Urinary bladder (tissue), 4 donors: Measurements from ENCODE around the gene PDE12. TPM values are rescaled to one million over a fixed set of nuclear protein-coding genes. Genes with fewer than 3 reads are reported as not detected.
"Not testable (repeated sequence)": the region's sequence is repeated elsewhere in the genome, so short reads cannot be mapped to it uniquely, and the experiment has no call there.

Source experiments
- DNase-seq: peaks from one replicate; pipeline ENCODE4 v3.0.0-alpha.2; 2015; ENCODE audit errors: extremely low spot score
- H3K27ac ChIP-seq: one replicate; pipeline ENCODE4 v1.5.1; 2013; ENCODE audit warnings: low read depth, mild to moderate bottlenecking, moderate library complexity
- H3K36me3 ChIP-seq: one replicate; pipeline ENCODE4 v1.6.1; 2013; ENCODE audit warnings: mild to moderate bottlenecking, moderate library complexity; ENCODE audit not compliant: insufficient read depth
- H3K4me1 ChIP-seq: one replicate; pipeline ENCODE4 v1.6.1; 2013; ENCODE audit warnings: mild to moderate bottlenecking, moderate library complexity; ENCODE audit not compliant: insufficient read depth
- H3K4me3 ChIP-seq: one replicate; pipeline ENCODE4 v1.5.1; 2013; ENCODE audit warnings: low read depth, low read length
- WGBS: extraction: QIAGEN DNeasy Blood & Tissue Kit; methylation state at CpG from one replicate; pipeline ENCODE4 v1.1.7; 2013; 5-methylcytosine and 5-hydroxymethylcytosine counted together
- polyA plus RNA-seq: library from polyadenylated mRNA; stranded (reverse); fragments of 200-250 nt; gene quantifications from one replicate; pipeline ENCODE4 v1.2.3, GENCODE V29; 2013
- small RNA-seq: library from RNA; depleted of rRNA; stranded (forward); fragments of <200 nt; gene quantifications from one replicate; pipeline ENCODE3, GENCODE V24; 2014
- total RNA-seq: library from RNA; depleted of rRNA; stranded (reverse); fragments of >200 nt; gene quantifications from one replicate; pipeline ENCODE4 v1.2.3, GENCODE V29; 2014
- donor health status: healthy with polysubstance abuse.
- donor health status: healthy.

The PDE12 gene
- total and polyA plus RNA-seq, 2 donors, result 9.4 to 10.2 TPM

DNA sequence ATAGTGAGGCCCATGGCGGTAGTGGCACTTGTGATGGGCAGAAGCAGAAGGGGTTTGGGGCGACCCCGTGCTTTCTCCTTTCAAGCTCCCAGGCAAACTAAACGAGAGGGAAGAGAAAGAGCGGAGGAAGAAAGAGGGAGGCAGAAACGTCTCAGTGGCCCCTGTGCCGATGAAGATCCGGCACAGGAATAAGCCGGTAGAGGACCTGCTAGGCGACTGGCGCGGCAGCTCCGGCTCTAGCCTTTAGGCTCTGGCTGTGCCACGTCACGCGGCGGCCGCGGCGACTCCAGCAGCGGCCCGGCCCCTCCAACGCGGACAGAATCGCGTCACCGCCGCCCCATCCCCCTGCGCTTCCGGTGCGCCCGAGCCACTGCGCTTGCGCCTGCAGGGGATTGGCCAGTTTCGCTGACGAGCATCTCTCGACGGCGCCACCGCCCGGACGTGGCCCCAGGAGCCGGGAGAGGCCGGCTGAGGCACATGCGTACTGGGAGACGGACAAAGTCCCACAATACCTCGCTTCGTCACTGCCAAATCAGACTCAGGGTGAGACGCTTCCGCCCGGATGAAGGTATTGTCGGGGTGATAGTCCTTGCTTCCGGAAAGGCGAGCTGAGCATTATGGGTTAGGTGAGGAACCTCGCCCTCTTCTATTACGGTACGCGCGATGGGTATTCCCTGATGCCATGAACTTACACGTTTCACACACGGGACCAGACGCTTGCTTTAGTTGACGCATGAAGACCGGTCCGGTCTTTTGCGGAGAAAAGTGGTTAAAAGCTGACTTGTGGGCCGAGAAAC lies 41.3 kb downstream of the PDE12 start, which contains the start of gene ARF4:
Gene ARF4 (minus strand): TSS at position 218 of the 797 bp plus-strand sequence. CDS start 204 bp downstream, at position 14.
- DNase-seq, result peak; percentile 98
- H3K4me1 ChIP-seq, result no peaks in the 10 kb centered on the region
- WGBS, result under 1% methylated on average over 67 of the region's 67 CpGs
- peak within 1 kb of the TSS; percentile 75 for H3K4me3 ChIP-seq
- H3K36me3 ChIP-seq, result no peaks in the 10 kb centered on the region
- H3K27ac ChIP-seq, result peak within 1 kb of the TSS; percentile 95

DNA sequence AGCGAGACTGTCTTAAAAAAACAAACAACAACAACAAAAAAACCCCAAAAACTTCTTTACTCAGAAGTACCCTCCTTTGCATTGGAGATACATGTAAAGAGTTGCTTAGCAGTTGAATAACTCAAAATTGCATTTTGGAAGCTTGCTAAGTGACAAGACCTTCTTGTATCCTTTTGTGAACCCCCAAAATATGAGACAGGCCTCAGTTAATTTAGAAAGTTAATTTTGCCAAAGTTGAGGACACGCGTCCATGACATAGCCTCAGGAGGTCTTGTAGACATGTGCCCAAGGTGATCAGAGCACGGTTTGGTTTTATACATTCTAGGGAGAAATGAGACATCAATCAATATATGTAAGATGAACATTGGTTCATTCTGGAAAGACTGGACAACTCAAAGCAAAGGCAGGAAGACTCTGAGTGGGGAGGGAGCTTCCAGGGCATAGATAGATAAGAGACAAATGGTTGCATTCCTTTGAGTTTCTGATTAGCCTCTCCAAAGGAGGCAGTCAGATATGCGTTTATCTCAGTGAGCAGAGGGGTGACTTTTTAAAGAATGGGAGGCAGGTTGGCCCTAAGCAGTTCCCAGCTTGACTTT lies 42.8 kb downstream of the PDE12 start:
- Histone ChIP-seq H3K36me3 (peaks cover 1% of the 10 kb centered on the region), H3K4me1 (no peaks in the 10 kb centered on the region), H3K27ac (no peak overlapping the region), H3K4me3 (peak overlapping the region; percentile 37)
- 56% methylated on average over 5 of the region's 5 CpGs for WGBS
- no peak for DNase-seq

DNA sequence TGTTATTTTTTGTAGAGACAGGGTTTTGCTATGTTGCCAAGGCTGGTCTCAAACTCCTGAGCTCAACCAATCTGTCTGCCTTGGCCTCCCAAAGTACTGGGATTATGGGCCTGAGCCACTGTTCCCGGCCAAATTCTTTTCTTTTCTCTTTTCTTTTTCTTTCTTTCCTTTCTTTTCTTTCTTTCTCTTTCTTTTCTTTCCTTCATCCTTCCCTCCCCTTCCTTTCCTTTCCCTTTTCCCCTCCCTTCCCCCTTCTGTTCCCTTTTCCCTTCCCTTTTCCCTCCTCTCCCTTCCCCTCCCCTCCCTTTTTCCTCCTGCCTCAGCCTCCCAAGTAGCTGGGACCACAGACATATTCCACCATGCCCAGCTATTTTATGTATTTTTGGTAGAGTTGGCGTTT lies 44.1 kb downstream of the PDE12 start:
- Histone ChIP-seq H3K27ac (no peak overlapping the region), H3K4me1 (no peaks in the 10 kb centered on the region), H3K4me3 (no peak overlapping the region), H3K36me3 (peaks cover 1% of the 10 kb centered on the region)
- WGBS, result 94% methylated on average over 2 of the region's 2 CpGs
- DNase-seq, result no peak

DNA sequence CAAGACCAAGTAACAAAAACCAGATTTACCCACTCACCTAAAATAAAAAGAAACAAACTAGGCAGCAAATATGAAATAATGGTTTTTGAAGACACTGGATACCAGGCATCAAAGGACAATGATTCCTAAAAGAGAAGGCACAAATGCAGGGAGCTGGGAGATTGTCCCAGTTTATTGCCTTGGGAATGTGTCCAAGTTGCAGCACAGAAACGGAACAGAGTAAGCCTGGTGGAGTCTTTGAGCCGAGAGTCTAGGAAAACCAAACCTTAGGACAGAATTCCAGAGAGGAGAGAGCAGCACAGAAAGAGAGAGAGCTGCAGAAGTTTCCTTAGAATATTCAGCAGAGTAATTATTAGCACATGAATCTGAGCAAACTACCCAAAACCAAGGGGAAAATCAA lies 48.9 kb downstream of the PDE12 start:
- Histone ChIP-seq H3K4me3 (no peak overlapping the region), H3K36me3 (peaks cover 1% of the 10 kb centered on the region), H3K27ac (no peak overlapping the region), H3K4me1 (no peaks in the 10 kb centered on the region)
- WGBS, result 32% methylated on average over 2 of the region's 2 CpGs
- no peak for DNase-seq

DNA sequence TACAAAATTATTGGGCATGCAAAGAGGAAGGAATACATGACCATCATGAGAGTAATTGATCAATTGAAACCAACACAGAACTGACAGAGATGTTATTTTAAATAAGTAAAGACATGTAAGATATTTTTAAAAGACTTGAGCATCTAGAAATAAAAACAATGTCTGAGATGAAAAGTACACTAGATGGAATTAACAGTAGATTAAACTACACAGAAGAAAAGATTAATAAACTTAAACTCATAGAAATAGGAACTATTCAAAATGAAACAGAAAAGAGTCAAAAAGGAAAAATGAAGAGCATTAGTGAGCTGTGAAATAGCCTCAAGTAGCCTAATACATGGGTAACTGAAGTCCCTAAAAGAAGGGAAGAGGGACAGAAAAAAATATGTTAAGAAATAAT lies 49.6 kb downstream of the PDE12 start:
- Histone ChIP-seq H3K36me3 (peaks cover 1% of the 10 kb centered on the region), H3K4me3 (no peak overlapping the region), H3K27ac (no peak overlapping the region), H3K4me1 (no peaks in the 10 kb centered on the region)
- no peak for DNase-seq

DNA sequence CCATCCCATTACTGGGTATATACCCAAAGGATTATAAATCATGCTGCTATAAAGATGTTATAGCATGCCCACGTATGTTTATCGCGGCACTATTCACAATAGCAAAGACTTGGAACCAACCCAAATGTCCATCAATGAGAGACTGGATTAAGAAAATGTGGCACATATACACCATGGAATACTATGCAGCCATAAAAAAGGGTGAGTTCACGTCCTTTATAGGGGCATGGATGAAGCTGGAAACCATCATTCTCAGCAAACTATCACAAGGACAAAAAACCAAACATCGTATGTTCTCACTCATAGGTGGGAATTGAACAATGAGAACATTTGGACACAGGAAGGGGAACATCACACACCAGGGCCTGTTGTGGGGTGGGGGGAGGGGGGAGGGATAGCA lies 55.8 kb downstream of the PDE12 start:
- not testable (repeated sequence) for H3K36me3 ChIP-seq, H3K4me3 ChIP-seq, H3K27ac ChIP-seq, H3K4me1 ChIP-seq, DNase-seq
- WGBS, result 98% methylated on average over 5 of the region's 5 CpGs

DNA sequence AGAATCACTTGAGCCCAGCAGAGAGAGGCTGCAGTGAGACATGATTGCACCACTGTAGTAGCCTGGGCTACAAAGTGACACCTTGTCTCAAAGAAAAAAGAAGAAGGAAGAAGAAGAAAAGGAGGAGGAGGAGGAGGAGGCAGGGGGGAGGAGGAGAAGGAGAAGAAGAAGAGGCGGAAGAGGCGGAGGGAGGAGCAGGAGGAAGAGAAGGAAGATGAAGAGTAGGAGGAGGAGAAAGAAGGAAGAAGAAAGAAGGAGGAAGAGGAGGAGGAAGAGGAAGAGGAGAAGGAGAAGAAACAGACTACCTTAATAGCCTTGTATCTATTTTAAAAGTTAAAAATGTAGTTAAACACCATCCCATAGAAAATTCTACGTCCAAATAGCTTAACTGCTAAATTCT lies 60.2 kb downstream of the PDE12 start:
- H3K27ac ChIP-seq, result no peak overlapping the region
- no peaks in the 10 kb centered on the region for H3K36me3 ChIP-seq
- DNase-seq, result no peak
- no peak overlapping the region for H3K4me3 ChIP-seq
- H3K4me1 ChIP-seq, result no peaks in the 10 kb centered on the region
- 57% methylated on average over 3 of the region's 3 CpGs for WGBS

Small RNA genes lying within 50 kb of the gene (small RNA-seq; reads per million reads assigned to genes)
- gene RNU6-108P, result not detected
- gene RNU6-1181P, result not detected
- gene RNU6-483P, result not detected

Other genes starting within 250 kb of the PDE12 start
- gene DNAH12, start 11.9 kb upstream of the PDE12 start, total RNA-seq, result 0.37 TPM
- 0.01 TPM for gene DNAH12, start 11.9 kb upstream of the PDE12 start, polyA plus RNA-seq
- 296 TPM for gene ARF4, start 41.1 kb downstream of the PDE12 start, total RNA-seq
- gene ARF4, start 41.1 kb downstream of the PDE12 start, polyA plus RNA-seq, result 129 TPM
- gene DENND6A, start 136.8 kb downstream of the PDE12 start, total RNA-seq, result 68.3 TPM
- gene DENND6A, start 136.8 kb downstream of the PDE12 start, polyA plus RNA-seq, result 12.9 TPM
- gene SLMAP, start 200.0 kb downstream of the PDE12 start, total RNA-seq, result 559 TPM
- 242 TPM for gene SLMAP, start 200.0 kb downstream of the PDE12 start, polyA plus RNA-seq